Fibroblast of lung (primary cell): ENCODE data around the gene NOS1AP.

Source experiments
- CTCF ChIP-seq, 2 donors: IDR thresholded peaks in 1 of 2; conservative IDR thresholded peaks in 1 of 2; 1 replicate in 1 of 2; 2 replicates in 1 of 2; pipeline ENCODE4 v1.5.1; 2011 to 2012; ENCODE audit warnings: low read length in 2 of 2, control low read depth in 1 of 2, inconsistent platforms in 1 of 2, low read depth in 1 of 2, mild to moderate bottlenecking in 1 of 2
- EZH2 ChIP-seq: IDR thresholded peaks from 2 replicates; pipeline ENCODE4 v1.5.1; 2012; ENCODE audit warnings: low read length, control low read depth, mild to moderate bottlenecking; ENCODE audit errors: missing control alignments

GRCh38 chr1:162370721-162371120 is 301.2 kb downstream of the NOS1AP start:
- no peak for TF ChIP-seq CTCF (conservative IDR thresholded peaks at IDR 0.05 in 1 of 2, IDR thresholded peaks at IDR 0.05 in 1 of 2; ENCODE audit: low read depth in 1 of 2, low read length in 2 of 2)
- TF ChIP-seq EZH2 = no peak
